NOMO-1 (cell line): ENCODE data around the gene PRKAR2B.
A peak's percentile ranks its signal among the peaks of the same experiment; 100 is the strongest.
"Not testable (repeated sequence)": the region's sequence is repeated elsewhere in the genome, so short reads cannot be mapped to it uniquely, and the experiment has no call there.

Source experiments
- DNase-seq, 2 experiments: peaks; one replicate each; lab custom pipeline; 2025; ENCODE audit not compliant: unreplicated experiment in 2 of 2; lab: John Stamatoyannopoulos, UW

Gene PRKAR2B

GRCh38 chr7:107115114-107115513 lies 70.6 kb downstream of the PRKAR2B start:
- DNase-seq: no peak

- peak; percentile 14 to 53 for DNase-seq
Observed at GRCh38 chr7:107115762-107116540, 71.4 kb downstream of the PRKAR2B start.

DNA sequence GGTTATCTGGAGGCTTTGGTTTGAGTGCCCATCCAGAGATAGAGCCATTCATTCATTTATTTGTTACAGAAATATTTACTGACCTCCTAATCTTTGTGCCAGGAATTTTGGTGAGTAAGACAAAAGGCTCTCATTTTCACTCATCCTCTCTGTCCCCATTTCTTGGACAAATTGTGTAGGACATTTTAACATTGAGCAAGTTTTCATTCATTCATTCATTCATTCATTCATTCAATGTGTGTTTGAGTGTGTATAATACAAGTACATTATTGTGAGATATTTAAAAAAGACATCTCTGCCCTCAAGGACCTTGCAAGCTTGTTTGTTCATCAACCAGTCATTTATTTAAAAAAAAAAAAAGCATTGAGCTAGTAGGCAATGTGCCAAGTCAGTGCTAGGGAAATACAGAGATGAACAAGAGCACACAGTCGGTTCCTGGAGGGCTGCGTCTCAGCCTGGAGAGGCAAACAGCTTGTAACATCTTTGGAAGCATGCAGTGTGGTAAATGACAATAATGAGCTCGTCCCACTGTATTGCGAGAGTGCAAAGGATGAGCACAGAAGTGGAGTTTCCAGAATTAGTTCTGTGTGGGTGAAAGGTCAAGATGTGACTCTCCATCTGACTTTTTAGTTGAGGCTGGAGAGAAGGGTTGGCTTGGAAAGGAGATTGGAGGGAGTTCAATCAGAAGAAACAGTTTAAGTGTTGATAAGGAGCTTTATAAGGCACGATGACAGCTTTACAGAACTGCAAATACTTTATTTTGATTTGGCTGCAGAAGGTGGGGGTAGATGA lies 73.8 kb downstream of the PRKAR2B start:
- no peak for DNase-seq

GRCh38 chr7:107119376-107120105 lies 75.0 kb downstream of the PRKAR2B start:
- DNase-seq: no peak

- no peak for DNase-seq
Observed at GRCh38 chr7:107122486-107122911, 78.0 kb downstream of the PRKAR2B start.

DNA sequence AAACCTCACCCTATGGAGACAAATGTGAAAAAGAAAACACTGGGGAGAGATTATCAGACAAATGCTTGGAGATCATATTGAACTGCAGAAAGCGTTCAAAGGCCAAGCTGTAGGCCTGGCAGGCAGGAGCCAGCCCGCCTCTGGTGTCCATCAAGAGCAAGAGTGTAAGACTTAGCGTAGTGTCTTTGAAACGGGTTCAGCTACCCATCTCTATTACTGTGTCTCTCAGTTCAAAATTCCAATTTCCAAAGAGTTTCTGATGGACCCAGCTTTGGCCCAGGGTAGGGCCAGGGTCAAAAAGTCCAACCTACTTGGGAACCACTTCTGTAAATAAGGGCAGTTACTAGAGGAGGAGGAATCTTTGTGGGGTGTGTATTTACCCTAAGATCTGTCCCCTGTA lies 78.9 kb downstream of the PRKAR2B start:
- no peak for DNase-seq

DNA sequence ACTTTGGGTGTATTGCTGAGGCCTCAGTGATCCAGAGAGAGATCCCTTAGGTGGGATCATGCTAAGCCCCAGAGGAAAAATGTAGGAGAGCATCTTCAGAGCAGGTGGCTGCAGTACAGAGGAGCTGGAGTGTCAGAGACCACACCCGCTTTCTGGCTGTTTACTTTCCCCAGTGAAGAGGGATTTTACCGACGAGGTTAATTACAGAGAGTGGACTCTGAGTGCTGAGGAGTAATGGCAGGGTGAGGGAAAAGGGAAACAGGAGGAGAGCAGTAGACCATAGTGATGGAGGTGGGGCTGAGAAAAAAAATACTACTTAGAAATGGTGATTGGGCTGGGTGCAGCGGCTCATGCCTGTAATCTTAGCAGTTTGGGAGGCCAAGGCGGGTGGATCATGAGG lies 81.0 kb downstream of the PRKAR2B start:
- DNase-seq: no peak

DNA sequence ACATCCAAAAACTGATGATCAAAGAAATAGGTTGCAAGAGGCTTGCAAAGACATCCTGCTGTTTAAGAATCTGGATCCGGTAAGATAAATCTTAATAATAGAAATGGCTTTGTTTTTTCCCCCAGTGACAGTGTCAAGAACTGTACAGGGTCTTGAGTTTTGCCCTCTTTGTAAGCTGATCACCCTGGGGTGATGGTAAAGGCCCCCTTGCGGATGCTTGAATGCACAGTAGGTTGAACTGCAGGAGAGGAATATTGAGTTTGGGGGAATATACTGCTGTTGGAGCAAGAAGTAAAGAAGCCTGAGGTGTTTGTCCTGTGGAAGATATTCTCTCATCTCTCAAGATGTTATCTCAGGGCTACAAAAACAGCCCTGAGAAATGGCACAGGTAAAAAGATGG lies 83.7 kb downstream of the PRKAR2B start:
- no peak for DNase-seq

DNA sequence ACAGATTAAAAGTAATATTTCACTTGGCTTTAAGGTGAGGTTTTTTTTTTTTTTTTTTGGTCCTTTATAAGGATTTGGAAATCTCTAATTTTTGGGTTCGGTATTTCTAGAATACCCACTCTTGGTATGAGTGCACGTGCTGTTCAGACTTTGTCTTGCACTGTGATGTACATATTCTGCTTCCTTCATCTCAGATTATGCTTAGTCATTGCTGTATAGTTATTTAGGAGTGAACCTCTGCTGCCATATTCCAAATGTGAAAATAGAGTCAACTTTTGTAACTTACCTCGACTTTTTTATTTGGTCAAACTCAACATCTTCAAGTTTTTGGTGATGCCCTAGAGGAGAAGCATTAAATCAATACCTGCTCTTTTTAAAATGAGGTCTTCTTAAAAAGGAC lies 84.2 kb downstream of the PRKAR2B start:
- no peak for DNase-seq

DNA sequence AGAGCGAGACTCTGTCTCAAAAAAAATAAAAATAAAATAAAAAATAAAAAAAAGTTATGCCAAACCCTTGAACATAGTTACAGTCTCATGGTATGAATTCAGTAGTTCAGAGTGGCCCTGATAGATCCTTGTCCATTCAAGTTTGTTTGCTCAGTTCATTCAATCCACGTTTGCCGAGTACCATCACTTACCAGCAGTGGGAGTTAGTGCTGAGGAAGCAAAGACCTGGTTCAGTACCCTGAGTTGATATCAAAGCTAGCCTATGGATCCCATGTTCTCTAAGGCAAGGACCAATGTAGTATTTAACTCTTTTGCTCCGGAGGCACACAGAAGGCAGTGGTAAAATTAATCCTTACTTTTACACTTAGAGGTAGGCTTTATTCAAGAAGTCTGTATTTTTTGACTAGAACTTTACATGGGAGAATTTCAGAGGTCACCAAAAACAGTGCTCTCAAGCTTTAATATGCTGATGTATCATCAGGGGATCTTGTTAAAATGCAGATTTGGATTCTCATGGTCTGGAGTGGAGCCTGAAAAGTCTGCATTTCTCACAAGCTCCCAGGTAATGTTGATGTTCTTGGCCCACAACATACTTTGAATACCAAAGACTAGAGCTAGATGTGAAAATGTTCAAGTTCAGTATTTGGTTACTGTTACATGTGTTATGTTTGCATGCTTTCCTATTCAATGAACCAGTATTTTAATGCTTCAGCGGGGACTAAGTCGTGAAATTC lies 86.1 kb downstream of the PRKAR2B start:
- DNase-seq: no peak

- no peak for DNase-seq
Observed at GRCh38 chr7:107133396-107133795, 88.9 kb downstream of the PRKAR2B start.

- no peak for DNase-seq
Observed at GRCh38 chr7:107138696-107139420, 94.4 kb downstream of the PRKAR2B start.

DNA sequence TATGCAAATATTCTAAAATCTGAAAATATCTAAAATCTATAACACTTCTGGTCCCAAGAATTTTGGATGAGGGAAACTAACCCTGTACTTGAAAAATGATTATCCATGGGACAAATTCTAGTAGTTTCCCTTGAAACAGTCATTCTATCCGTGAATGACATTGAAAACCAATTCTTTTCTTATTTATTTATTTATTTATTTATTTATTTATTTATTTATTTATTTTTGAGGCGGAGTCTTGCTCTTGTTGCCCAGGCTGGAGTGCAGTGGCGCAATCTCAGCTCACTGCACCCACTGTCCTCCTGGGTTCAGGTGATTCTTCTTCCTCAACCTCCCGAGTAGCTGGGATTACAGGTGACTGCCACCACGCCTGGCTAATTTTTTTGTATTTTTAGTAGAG lies 99.4 kb downstream of the PRKAR2B start:
- DNase-seq: not testable (repeated sequence)

DNA sequence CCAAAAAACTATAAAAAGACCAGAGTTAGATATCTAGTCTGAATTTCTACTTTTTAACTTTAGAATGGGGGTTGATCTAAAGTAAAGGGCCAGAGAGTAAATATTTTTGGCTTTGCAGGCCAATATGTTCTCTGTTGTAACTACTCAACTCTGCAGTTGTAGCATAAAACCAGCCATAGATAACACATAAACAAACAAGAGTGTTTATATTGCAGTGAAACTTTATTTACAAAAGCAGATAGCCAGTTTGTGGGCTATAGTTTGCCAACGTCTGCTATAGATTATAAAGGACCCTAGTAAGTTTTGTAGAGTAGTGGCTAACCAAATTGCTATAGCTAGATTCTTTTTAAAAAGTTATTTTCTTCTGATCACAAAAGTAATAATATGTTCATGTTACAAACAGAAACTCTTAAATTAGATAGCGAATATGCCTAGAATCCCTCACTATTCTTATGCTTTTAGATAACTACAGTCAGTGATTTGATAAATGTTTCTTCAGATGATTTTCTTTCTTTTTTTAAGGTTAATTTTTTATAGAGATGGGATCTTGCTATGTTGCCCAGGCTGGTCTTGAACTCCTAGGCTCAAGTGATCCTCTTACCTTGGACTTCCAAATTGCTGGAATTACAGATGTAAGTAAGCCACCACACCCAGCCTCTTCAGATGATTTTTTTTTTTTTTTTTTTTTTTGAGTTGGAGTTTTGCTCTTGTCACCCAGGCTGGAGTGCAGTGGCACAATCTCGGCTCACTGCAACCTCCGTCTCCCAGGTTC lies 100.7 kb downstream of the PRKAR2B start:
- no peak for DNase-seq

GRCh38 chr7:107147464-107148393 lies 103.2 kb downstream of the PRKAR2B start:
- peak in 1 of 2 experiments; percentile 6 for DNase-seq

- no peak for DNase-seq
Observed at GRCh38 chr7:107148721-107149120, 104.2 kb downstream of the PRKAR2B start.

GRCh38 chr7:107149863-107150262 lies 105.4 kb downstream of the PRKAR2B start:
- DNase-seq: no peak

GRCh38 chr7:107150375-107151073 lies 106.0 kb downstream of the PRKAR2B start:
- peak in 1 of 2 experiments; percentile 28 for DNase-seq
